ENCODE measurements around the gene SOBP.
A peak's percentile ranks its signal among the peaks of the same experiment; 100 is the strongest.

Gene SOBP

GRCh38 chr6:107458672-107459282 lies 31.1 kb upstream of the SOBP start (continued):
- TF ChIP-seq PRDM2 (tag by site-specific recombination; IDR thresholded peaks at IDR 0.05; ENCODE audit: borderline replicate concordance) (no peak), ZNF571 (tag by site-specific recombination; IDR thresholded peaks at IDR 0.05) (no peak), ATF2 (tag by site-specific recombination; IDR thresholded peaks at IDR 0.05; ENCODE audit: low read depth) (no peak), TCF7L2 (IDR thresholded peaks at IDR 0.05; ENCODE audit: borderline replicate concordance, low read depth, low read length) (no peak), ZNF76 (tag by site-specific recombination; IDR thresholded peaks at IDR 0.05; ENCODE audit: borderline replicate concordance, low read depth) (no peak), ZBTB7A (tag by site-specific recombination; IDR thresholded peaks at IDR 0.05; ENCODE audit: low read depth) (no peak), ZNF560 (tag by site-specific recombination; IDR thresholded peaks at IDR 0.05; ENCODE audit: borderline replicate concordance) (no peak), MYNN (tag by site-specific recombination; IDR thresholded peaks at IDR 0.05; ENCODE audit: borderline replicate concordance) (no peak), RBAK (tag by site-specific recombination; IDR thresholded peaks at IDR 0.05) (no peak), FEZF1 (tag by site-specific recombination; IDR thresholded peaks at IDR 0.05) (no peak), ZNF529 (tag by site-specific recombination; IDR thresholded peaks at IDR 0.05; ENCODE audit: insufficient replicate concordance) (no peak), ZNF366 (tag by site-specific recombination; conservative IDR thresholded peaks at IDR 0.05) (peak; percentile 52), ZNF792 (tag by site-specific recombination; IDR thresholded peaks at IDR 0.05) (no peak), ZNF596 (tag by site-specific recombination; IDR thresholded peaks at IDR 0.05) (no peak), ZNF10 (tag by site-specific recombination; IDR thresholded peaks at IDR 0.05) (no peak; the same call in 1 of the 2 replicates), ZNF501 (tag by site-specific recombination; IDR thresholded peaks at IDR 0.05) (no peak), GLIS2 (tag by site-specific recombination; IDR thresholded peaks at IDR 0.05) (peak; percentile 72), ZNF211 (tag by site-specific recombination; IDR thresholded peaks at IDR 0.05; ENCODE audit: low read depth) (no peak), ZNF521 (tag by site-specific recombination; IDR thresholded peaks at IDR 0.05) (no peak)

All from HEK293 (cell line).